HUES6 (cell line): ENCODE results near the gene NTSR1.

Experiments
- H3K27ac ChIP-seq: 2 replicates; pipeline ENCODE4 v1.7.0; 2013; ENCODE audit warnings: low read depth, mild to moderate bottlenecking, low read length, inconsistent platforms
- H3K27me3 ChIP-seq: 2 replicates; pipeline ENCODE4 v1.6.1; 2013; ENCODE audit warnings: low read length; ENCODE audit not compliant: control insufficient read depth, insufficient read depth
- H3K36me3 ChIP-seq: 2 replicates; pipeline ENCODE4 v1.6.1; 2013; ENCODE audit warnings: low read length; ENCODE audit not compliant: control insufficient read depth, insufficient read depth
- H3K4me1 ChIP-seq: 2 replicates; pipeline ENCODE4 v1.6.1; 2013; ENCODE audit warnings: low read length; ENCODE audit not compliant: control insufficient read depth, insufficient read depth
- H3K4me3 ChIP-seq: 2 replicates; pipeline ENCODE4 v1.5.1; 2013; ENCODE audit warnings: low read depth, low read length
- H3K9ac ChIP-seq: one replicate; pipeline ENCODE4 v1.6.1; 2013; ENCODE audit warnings: mild to moderate bottlenecking, low read length
- H3K9me3 ChIP-seq: 2 replicates; pipeline ENCODE4 v1.6.1; 2013; ENCODE audit warnings: low read depth, low read length; ENCODE audit not compliant: control insufficient read depth, insufficient read depth

The NTSR1 gene

GRCh38 chr20:62719250-62719935, 10.8 kb downstream of the NTSR1 start:
- Histone ChIP-seq H3K27me3 (peaks cover 16% of the 10 kb centered on the region; the same call in 1 of the 2 replicates), H3K4me3 (no peak overlapping the region), H3K27ac (no peak overlapping the region), H3K9ac (no peak overlapping the region), H3K36me3 (no peaks in the 10 kb centered on the region), H3K9me3 (peaks cover 10% of the 10 kb centered on the region; the same call in 1 of the 2 replicates), H3K4me1 (no peaks in the 10 kb centered on the region)

DNA sequence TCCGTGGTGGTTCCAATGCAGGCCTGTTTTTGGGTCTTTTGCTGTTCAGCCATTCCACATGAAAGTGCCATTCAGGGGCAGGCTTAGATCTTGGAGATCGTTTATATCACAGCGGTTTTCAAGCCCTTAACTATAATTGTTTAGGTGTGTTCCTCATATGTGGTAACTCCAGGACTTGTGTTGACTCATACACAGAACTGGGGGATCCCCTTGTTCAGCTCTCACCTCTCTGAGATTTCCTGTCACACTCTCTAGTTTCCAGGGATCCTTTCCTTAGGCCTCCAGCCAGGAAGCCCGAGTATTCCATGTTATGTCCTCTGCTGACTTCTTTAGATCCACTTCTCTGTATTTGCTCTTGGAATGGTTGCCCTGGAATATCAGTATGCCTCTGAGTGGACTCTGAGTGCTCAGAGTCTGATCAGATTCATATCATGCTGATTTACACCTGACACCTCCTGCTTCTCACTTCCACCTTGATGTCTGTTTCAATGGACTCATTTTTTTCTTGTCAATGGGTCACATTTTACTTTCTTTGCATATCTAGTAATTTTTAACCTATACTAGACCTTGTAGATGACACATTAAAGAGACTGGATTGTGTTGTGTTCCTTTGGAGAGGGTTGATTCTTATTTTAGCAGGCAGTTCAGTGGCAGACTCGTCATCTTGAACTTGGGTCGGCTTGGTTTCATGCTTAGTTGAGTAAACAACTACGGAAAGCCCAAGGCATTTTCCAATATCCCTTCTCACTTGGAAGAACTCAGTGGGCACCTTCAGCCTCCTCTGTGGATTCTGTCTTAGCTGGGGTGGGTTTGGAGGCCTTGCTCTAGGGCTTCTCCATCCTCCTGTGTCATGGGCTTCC, 13.1 kb downstream of the NTSR1 start:
- Histone ChIP-seq H3K4me1 (no peaks in the 10 kb centered on the region), H3K27ac (no peak overlapping the region), H3K9ac (no peak overlapping the region), H3K9me3 (peaks cover 10% of the 10 kb centered on the region; the same call in 1 of the 2 replicates), H3K36me3 (no peaks in the 10 kb centered on the region), H3K27me3 (peaks cover 12% of the 10 kb centered on the region; the same call in 1 of the 2 replicates), H3K4me3 (no peak overlapping the region)

DNA sequence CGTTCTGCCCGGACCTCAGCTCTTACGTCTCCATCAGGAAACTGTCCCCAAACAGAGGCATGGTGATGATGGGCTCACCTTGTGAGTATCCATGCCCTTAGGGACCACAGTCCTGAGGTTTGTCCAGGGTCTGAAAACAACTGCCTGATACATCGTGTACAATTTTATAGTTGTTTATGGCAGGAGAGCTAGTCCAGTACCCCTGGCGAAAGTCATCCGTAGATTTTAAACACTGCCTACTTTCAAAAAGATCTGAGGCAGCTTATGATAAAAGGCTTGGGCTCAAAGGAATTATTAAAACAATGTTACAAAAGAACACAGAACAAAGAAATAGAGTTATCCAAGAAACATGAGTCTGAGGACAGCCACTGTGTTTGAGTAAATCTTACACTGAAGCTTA, 14.0 kb downstream of the NTSR1 start:
- no peak overlapping the region for H3K9ac ChIP-seq
- H3K4me3 ChIP-seq = no peak overlapping the region
- H3K27me3 ChIP-seq = peaks cover 12% of the 10 kb centered on the region; the same call in 1 of the 2 replicates
- no peak overlapping the region for H3K27ac ChIP-seq
- H3K9me3 ChIP-seq = peaks cover 10% of the 10 kb centered on the region; the same call in 1 of the 2 replicates
- H3K4me1 ChIP-seq = no peaks in the 10 kb centered on the region
- no peaks in the 10 kb centered on the region for H3K36me3 ChIP-seq

DNA sequence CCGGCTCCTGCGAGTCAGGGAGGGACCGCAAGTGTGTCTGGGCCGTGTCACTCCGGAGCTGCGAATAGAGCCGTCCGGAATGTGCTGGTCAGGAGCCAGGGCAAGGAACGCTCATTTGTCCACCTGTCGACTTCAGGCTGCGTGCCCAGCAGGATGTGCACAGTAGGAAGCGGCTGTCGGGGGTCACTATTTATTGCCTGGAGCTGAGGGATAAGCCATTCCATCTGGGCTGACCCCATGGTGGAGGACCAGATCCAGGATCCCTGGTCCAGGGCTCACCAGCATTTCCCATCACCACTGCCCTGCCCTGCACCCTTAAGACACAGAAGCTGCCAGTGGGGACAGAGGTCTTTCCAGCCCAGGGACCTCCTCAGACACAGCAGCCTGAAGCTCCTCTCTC, 14.7 kb downstream of the NTSR1 start:
- H3K4me3 ChIP-seq = no peak overlapping the region
- no peak overlapping the region for H3K9ac ChIP-seq
- H3K27me3 ChIP-seq = peaks cover 12% of the 10 kb centered on the region; the same call in 1 of the 2 replicates
- peaks cover 10% of the 10 kb centered on the region; the same call in 1 of the 2 replicates for H3K9me3 ChIP-seq
- H3K4me1 ChIP-seq = no peaks in the 10 kb centered on the region
- no peak overlapping the region for H3K27ac ChIP-seq
- no peaks in the 10 kb centered on the region for H3K36me3 ChIP-seq

- no peak overlapping the region for H3K27ac ChIP-seq
- no peak overlapping the region for H3K4me3 ChIP-seq
- H3K27me3 ChIP-seq = peaks cover 12% of the 10 kb centered on the region; the same call in 1 of the 2 replicates
- no peaks in the 10 kb centered on the region for H3K36me3 ChIP-seq
- peaks cover 10% of the 10 kb centered on the region; the same call in 1 of the 2 replicates for H3K9me3 ChIP-seq
- H3K4me1 ChIP-seq = no peaks in the 10 kb centered on the region
- H3K9ac ChIP-seq = no peak overlapping the region
These were observed 15.3 kb downstream of the NTSR1 start for GRCh38 chr20:62723768-62724450.

- Histone ChIP-seq H3K9ac (no peak overlapping the region), H3K4me3 (no peak overlapping the region), H3K27me3 (peaks cover 12% of the 10 kb centered on the region; the same call in 1 of the 2 replicates), H3K27ac (no peak overlapping the region), H3K9me3 (peaks cover 9% of the 10 kb centered on the region; the same call in 1 of the 2 replicates), H3K36me3 (no peaks in the 10 kb centered on the region), H3K4me1 (no peaks in the 10 kb centered on the region)
These were observed 16.3 kb downstream of the NTSR1 start for GRCh38 chr20:62724692-62725595.

GRCh38 chr20:62725596-62726268, 17.1 kb downstream of the NTSR1 start:
- Histone ChIP-seq H3K9ac (no peak overlapping the region), H3K27ac (no peak overlapping the region), H3K4me1 (no peaks in the 10 kb centered on the region), H3K27me3 (peaks cover 12% of the 10 kb centered on the region; the same call in 1 of the 2 replicates), H3K4me3 (no peak overlapping the region), H3K9me3 (0 out of 2 replicates have a peak, but pooled peaks cover 5% of the 10 kb centered on the region), H3K36me3 (no peaks in the 10 kb centered on the region)

DNA sequence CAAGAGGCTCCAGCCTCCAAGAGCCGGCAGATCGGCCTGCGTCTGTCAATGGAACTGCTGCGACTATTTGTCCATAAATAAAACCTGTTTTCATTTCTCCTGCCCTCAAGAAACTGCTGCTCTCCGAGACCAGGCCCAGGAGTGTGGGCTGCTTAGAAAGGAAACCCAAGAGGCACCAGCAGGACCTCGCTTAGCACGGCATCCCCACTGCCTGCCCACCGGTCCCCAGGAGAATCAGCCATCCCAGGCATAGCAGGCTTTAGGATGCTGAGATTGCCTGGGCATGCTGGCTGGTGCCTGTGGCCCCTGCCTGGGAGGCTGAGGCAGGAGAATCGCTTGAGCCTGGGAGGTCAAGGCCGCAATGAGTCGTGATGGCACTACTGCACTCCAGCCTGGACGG, 17.6 kb downstream of the NTSR1 start:
- Histone ChIP-seq H3K4me3 (no peak overlapping the region), H3K36me3 (no peaks in the 10 kb centered on the region), H3K27me3 (peaks cover 12% of the 10 kb centered on the region; the same call in 1 of the 2 replicates), H3K27ac (no peak overlapping the region), H3K9ac (no peak overlapping the region), H3K9me3 (0 out of 2 replicates have a peak, but pooled peaks cover 3% of the 10 kb centered on the region), H3K4me1 (no peaks in the 10 kb centered on the region)

- H3K27me3 ChIP-seq = peaks cover 12% of the 10 kb centered on the region; the same call in 1 of the 2 replicates
These were observed 18.3 kb downstream of the NTSR1 start for GRCh38 chr20:62726716-62727583.

More at GRCh38 chr20:62726716-62727583, 18.3 kb downstream of the NTSR1 start:
- no peaks in the 10 kb centered on the region for H3K9me3 ChIP-seq
- H3K27ac ChIP-seq = no peak overlapping the region
- H3K4me3 ChIP-seq = no peak overlapping the region
- no peaks in the 10 kb centered on the region for H3K36me3 ChIP-seq
- H3K4me1 ChIP-seq = no peaks in the 10 kb centered on the region
- H3K9ac ChIP-seq = no peak overlapping the region
